Measurements from ENCODE around the gene MARCHF9.
"Not testable (repeated sequence)": the region's sequence is repeated elsewhere in the genome, so short reads cannot be mapped to it uniquely, and the experiment has no call there.

Gene MARCHF9

GRCh38 chr12:57754411-57755193 lies at the start of gene MARCHF9:
Gene MARCHF9 (plus strand): TSS chr12:57755103. CDS start chr12:57755529, 426 bp downstream.
- H3K9me3 ChIP-seq (replicated peaks in 1 of 11): no peaks in the 10 kb centered on the region
- peak within 1 kb of the TSS; percentile 50 to 87 (median 73) for H3K9ac ChIP-seq
- peak within 1 kb of the TSS; percentile 60 to 84 (median 69) for H3K4me3 ChIP-seq
- peaks cover under 1 to 42% (median 13%) of the 10 kb centered on the region in 11 experiments; a peak in 15 of 22 replicates for H4K20me1 ChIP-seq
- peaks cover 43 to 59% (median 51%) of the 10 kb centered on the region in 10 experiments for H3K4me1 ChIP-seq
- TF ChIP-seq Cebpa-rat (IDR thresholded peaks at IDR 0.05): no peak
- peaks cover 39 to 66% (median 66%) of the 10 kb centered on the region in 11 experiments for H3K27me3 ChIP-seq
- peak within 1 kb of the TSS; percentile 93 to 100 (median 99) for H3K4me2 ChIP-seq
- H3K27ac ChIP-seq: peak within 1 kb of the TSS in 5 of 11 experiments; percentile 7 to 67 (median 52); a peak in 9 of 22 replicates
- H3K36me3 ChIP-seq: peaks cover 16 to 33% (median 16%) of the 10 kb centered on the region in 11 experiments

- Histone ChIP-seq H4K20me1 (peaks cover 0 to 49% (median 0%) of the 10 kb centered on the region in 11 experiments; a peak in 4 of 22 replicates), H3K9ac (no peak overlapping the region), H3K27ac (no peak overlapping the region), H3K27me3 (no peaks in the 10 kb centered on the region), H3K4me2 (no peak overlapping the region), H3K4me3 (no peak overlapping the region), H3K9me3 (replicated peaks in 1 of 11) (peaks cover 15 to 29% (median 20%) of the 10 kb centered on the region in 11 experiments), H3K36me3 (peaks cover 64 to 100% (median 78%) of the 10 kb centered on the region in 11 experiments), H3K4me1 (no peaks in the 10 kb centered on the region)
- no peak for TF ChIP-seq Cebpa-rat (IDR thresholded peaks at IDR 0.05)
These were observed 47.7 kb upstream of the MARCHF9 start for GRCh38 chr12:57707250-57707649.

GRCh38 chr12:57708296-57708695 lies 46.6 kb upstream of the MARCHF9 start:
- Histone ChIP-seq H3K9ac (no peak overlapping the region), H3K27me3 (no peaks in the 10 kb centered on the region), H3K27ac (no peak overlapping the region), H3K9me3 (replicated peaks in 1 of 11) (peaks cover 9 to 21% (median 11%) of the 10 kb centered on the region in 11 experiments), H3K4me3 (no peak overlapping the region), H4K20me1 (peaks cover 0 to 47% (median 2%) of the 10 kb centered on the region in 11 experiments; a peak in 6 of 22 replicates), H3K4me2 (no peak overlapping the region), H3K4me1 (no peaks in the 10 kb centered on the region), H3K36me3 (peaks cover 64 to 100% (median 78%) of the 10 kb centered on the region in 11 experiments)
- TF ChIP-seq Cebpa-rat (IDR thresholded peaks at IDR 0.05): no peak

- no peaks in the 10 kb centered on the region for H3K27me3 ChIP-seq
- H3K4me1 ChIP-seq: no peaks in the 10 kb centered on the region
- peaks cover 0 to 10% (median 0%) of the 10 kb centered on the region in 11 experiments; a peak in 4 of 22 replicates for H3K9me3 ChIP-seq (replicated peaks in 1 of 11)
- TF ChIP-seq Cebpa-rat (IDR thresholded peaks at IDR 0.05): no peak
- no peak overlapping the region for H3K4me3 ChIP-seq
- H3K27ac ChIP-seq: no peak overlapping the region
- H3K4me2 ChIP-seq: no peak overlapping the region
- peaks cover 0 to 41% (median 0%) of the 10 kb centered on the region in 11 experiments; a peak in 7 of 22 replicates for H4K20me1 ChIP-seq
- peaks cover 75 to 100% (median 83%) of the 10 kb centered on the region in 11 experiments for H3K36me3 ChIP-seq
- no peak overlapping the region for H3K9ac ChIP-seq
These were observed 42.2 kb upstream of the MARCHF9 start for GRCh38 chr12:57712701-57713100.

GRCh38 chr12:57713209-57713608 lies 41.7 kb upstream of the MARCHF9 start:
- Histone ChIP-seq H3K9ac (no peak overlapping the region), H3K4me1 (no peaks in the 10 kb centered on the region), H4K20me1 (peaks cover 0 to 44% (median 0%) of the 10 kb centered on the region in 11 experiments; a peak in 7 of 22 replicates), H3K9me3 (replicated peaks in 1 of 11) (peaks cover 0 to 10% (median 0%) of the 10 kb centered on the region in 11 experiments; a peak in 4 of 22 replicates), H3K4me2 (no peak overlapping the region), H3K36me3 (peaks cover 75 to 100% (median 85%) of the 10 kb centered on the region in 11 experiments), H3K27ac (no peak overlapping the region), H3K4me3 (no peak overlapping the region), H3K27me3 (no peaks in the 10 kb centered on the region)
- no peak for TF ChIP-seq Cebpa-rat (IDR thresholded peaks at IDR 0.05)

GRCh38 chr12:57715036-57715748 lies 39.7 kb upstream of the MARCHF9 start:
- Histone ChIP-seq H4K20me1 (peaks cover 0 to 55% (median 0%) of the 10 kb centered on the region in 11 experiments; a peak in 9 of 22 replicates), H3K9me3 (replicated peaks in 1 of 11) (peaks cover 0 to 10% (median 0%) of the 10 kb centered on the region in 11 experiments; a peak in 4 of 22 replicates), H3K36me3 (peaks cover 89 to 100% (median 96%) of the 10 kb centered on the region in 11 experiments)
- not testable (repeated sequence) for H3K4me2 ChIP-seq, H3K4me3 ChIP-seq, H3K27me3 ChIP-seq, H3K4me1 ChIP-seq, H3K9ac ChIP-seq, H3K27ac ChIP-seq

GRCh38 chr12:57715786-57716185 lies 39.1 kb upstream of the MARCHF9 start:
- H3K4me2 ChIP-seq: no peak overlapping the region
- no peaks in the 10 kb centered on the region for H3K27me3 ChIP-seq
- H3K4me1 ChIP-seq: no peaks in the 10 kb centered on the region
- H4K20me1 ChIP-seq: peaks cover 0 to 61% (median 4%) of the 10 kb centered on the region in 11 experiments; a peak in 10 of 22 replicates
- H3K36me3 ChIP-seq: peaks cover 93 to 100% (median 97%) of the 10 kb centered on the region in 11 experiments
- no peak overlapping the region for H3K27ac ChIP-seq
- no peak overlapping the region for H3K4me3 ChIP-seq
- no peak for TF ChIP-seq Cebpa-rat (IDR thresholded peaks at IDR 0.05)
- H3K9me3 ChIP-seq (replicated peaks in 1 of 11): peaks cover 0 to 10% (median 0%) of the 10 kb centered on the region in 11 experiments; a peak in 4 of 22 replicates
- H3K9ac ChIP-seq: no peak overlapping the region

GRCh38 chr12:57716305-57716704 lies 38.6 kb upstream of the MARCHF9 start:
- Histone ChIP-seq H4K20me1 (peaks cover 0 to 66% (median 4%) of the 10 kb centered on the region in 11 experiments; a peak in 10 of 22 replicates), H3K4me2 (no peak overlapping the region), H3K27ac (no peak overlapping the region), H3K27me3 (no peaks in the 10 kb centered on the region), H3K9ac (no peak overlapping the region), H3K4me1 (no peaks in the 10 kb centered on the region), H3K9me3 (replicated peaks in 1 of 11) (peaks cover 0 to 8% (median 0%) of the 10 kb centered on the region in 11 experiments; a peak in 4 of 22 replicates), H3K36me3 (peaks cover 94 to 100% (median 97%) of the 10 kb centered on the region in 11 experiments), H3K4me3 (no peak overlapping the region)
- no peak for TF ChIP-seq Cebpa-rat (IDR thresholded peaks at IDR 0.05)

GRCh38 chr12:57717131-57717530 lies 37.8 kb upstream of the MARCHF9 start:
- peaks cover 0 to 73% (median 4%) of the 10 kb centered on the region in 11 experiments; a peak in 9 of 22 replicates for H4K20me1 ChIP-seq
- peaks cover 94 to 100% (median 98%) of the 10 kb centered on the region in 11 experiments for H3K36me3 ChIP-seq
- peaks cover 0 to under 1% (median 0%) of the 10 kb centered on the region in 11 experiments; a peak in 1 of 22 replicates for H3K9me3 ChIP-seq (replicated peaks in 1 of 11)
- no peak overlapping the region for H3K4me3 ChIP-seq
- TF ChIP-seq Cebpa-rat (IDR thresholded peaks at IDR 0.05): no peak
- H3K9ac ChIP-seq: no peak overlapping the region
- no peak overlapping the region for H3K4me2 ChIP-seq
- no peaks in the 10 kb centered on the region for H3K27me3 ChIP-seq
- no peaks in the 10 kb centered on the region for H3K4me1 ChIP-seq
- no peak overlapping the region for H3K27ac ChIP-seq
